Ishikawa (cell line): Measurements from ENCODE around the gene F13A1.

Experiments
- RAD21 ChIP-seq: IDR thresholded peaks from 2 replicates; pipeline ENCODE4 v1.6.1; 2012; ENCODE audit warnings: low read depth
- TAF1 ChIP-seq: IDR thresholded peaks from 2 replicates; pipeline ENCODE4 v1.6.1; 2012; ENCODE audit warnings: low read depth, mild to moderate bottlenecking

- TF ChIP-seq TAF1, result no peak
- no peak for TF ChIP-seq RAD21
These were observed 43.0 kb downstream of the F13A1 start for GRCh38 chr6:6277413-6277812.
